ENCODE measurements around the gene NPTN. TPM values are rescaled to one million over a fixed set of nuclear protein-coding genes. Genes with fewer than 3 reads are reported as not detected.

The NPTN gene
- total and polyA plus RNA-seq, 2 donors from 2014 or later, result 100 to 130 TPM

GRCh38 chr15:73679964-73680363 lies 46.8 kb upstream of the NPTN start:
- no peaks in the 10 kb centered on the region for H3K36me3 ChIP-seq (ENCODE audit: control insufficient read depth in 2 of 3, insufficient read depth in 3 of 3, low read length in 3 of 3)

GRCh38 chr15:73679180-73679579 lies 46.0 kb upstream of the NPTN start:
- H3K27ac ChIP-seq (ENCODE audit: low read depth in 2 of 2, low read length in 2 of 2), result no peak overlapping the region
- no peak for TF ChIP-seq CTCF (IDR thresholded peaks at IDR 0.05; ENCODE audit: borderline replicate concordance, extremely low read depth, insufficient read depth)
- no peaks in the 10 kb centered on the region for H3K27me3 ChIP-seq (ENCODE audit: control insufficient read depth, insufficient read depth, low read length)
- H3K4me1 ChIP-seq (ENCODE audit: control insufficient read depth in 2 of 3, insufficient read depth in 2 of 3, low read depth in 1 of 3, low read length in 3 of 3), result peaks cover 0 to 2% (median 0%) of the 10 kb centered on the region in 3 donors
- no peaks in the 10 kb centered on the region for H3K9me3 ChIP-seq (ENCODE audit: control insufficient read depth in 2 of 3, insufficient read depth in 1 of 3, low read length in 3 of 3)
- no peaks in the 10 kb centered on the region for H3K36me3 ChIP-seq (ENCODE audit: control insufficient read depth in 2 of 3, insufficient read depth in 3 of 3, low read length in 3 of 3)
- DNase-seq, result no peak
- intact Hi-C loops (cut with DNase I), result no loop called here
- H3K9ac ChIP-seq (ENCODE audit: low read length in 3 of 3), result no peak overlapping the region
- no peak overlapping the region for H3K4me3 ChIP-seq (ENCODE audit: low read length in 3 of 3)
- FAIRE-seq, result no peak

More at GRCh38 chr15:73679964-73680363, 46.8 kb upstream of the NPTN start:
- Histone ChIP-seq H3K27me3 (ENCODE audit: control insufficient read depth, insufficient read depth, low read length) (no peaks in the 10 kb centered on the region), H3K9me3 (ENCODE audit: control insufficient read depth in 2 of 3, insufficient read depth in 1 of 3, low read length in 3 of 3) (no peaks in the 10 kb centered on the region), H3K4me3 (ENCODE audit: low read length in 3 of 3) (no peak overlapping the region), H3K27ac (ENCODE audit: low read depth in 2 of 2, low read length in 2 of 2) (no peak overlapping the region), H3K9ac (ENCODE audit: low read length in 3 of 3) (no peak overlapping the region), H3K4me1 (ENCODE audit: control insufficient read depth in 2 of 3, insufficient read depth in 2 of 3, low read depth in 1 of 3, low read length in 3 of 3) (peaks cover 0 to 5% (median 0%) of the 10 kb centered on the region in 3 donors)
- intact Hi-C loops (cut with DNase I), result no loop called here
- no peak for FAIRE-seq
- DNase-seq, result no peak
- TF ChIP-seq CTCF (IDR thresholded peaks at IDR 0.05; ENCODE audit: borderline replicate concordance, extremely low read depth, insufficient read depth), result no peak

- Histone ChIP-seq H3K4me3 (ENCODE audit: low read length in 3 of 3) (no peak overlapping the region), H3K27me3 (ENCODE audit: control insufficient read depth, insufficient read depth, low read length) (no peaks in the 10 kb centered on the region), H3K36me3 (ENCODE audit: control insufficient read depth in 2 of 3, insufficient read depth in 3 of 3, low read length in 3 of 3) (no peaks in the 10 kb centered on the region), H3K9me3 (ENCODE audit: control insufficient read depth in 2 of 3, insufficient read depth in 1 of 3, low read length in 3 of 3) (no peaks in the 10 kb centered on the region), H3K4me1 (ENCODE audit: control insufficient read depth in 2 of 3, insufficient read depth in 2 of 3, low read depth in 1 of 3, low read length in 3 of 3) (no peaks in the 10 kb centered on the region), H3K27ac (ENCODE audit: low read depth in 2 of 2, low read length in 2 of 2) (no peak overlapping the region), H3K9ac (ENCODE audit: low read length in 3 of 3) (no peak overlapping the region)
- DNase-seq, result no peak
- intact Hi-C loops (cut with DNase I), result no loop called here
- no peak for TF ChIP-seq CTCF (IDR thresholded peaks at IDR 0.05; ENCODE audit: borderline replicate concordance, extremely low read depth, insufficient read depth)
- FAIRE-seq, result no peak
Observed at GRCh38 chr15:73678498-73678897, 45.3 kb upstream of the NPTN start.

GRCh38 chr15:73677733-73678132 lies 44.5 kb upstream of the NPTN start:
- Histone ChIP-seq H3K9ac (ENCODE audit: low read length in 3 of 3) (no peak overlapping the region), H3K4me3 (ENCODE audit: low read length in 3 of 3) (no peak overlapping the region), H3K36me3 (ENCODE audit: control insufficient read depth in 2 of 3, insufficient read depth in 3 of 3, low read length in 3 of 3) (no peaks in the 10 kb centered on the region), H3K9me3 (ENCODE audit: control insufficient read depth in 2 of 3, insufficient read depth in 1 of 3, low read length in 3 of 3) (no peaks in the 10 kb centered on the region), H3K4me1 (ENCODE audit: control insufficient read depth in 2 of 3, insufficient read depth in 2 of 3, low read depth in 1 of 3, low read length in 3 of 3) (no peaks in the 10 kb centered on the region), H3K27me3 (ENCODE audit: control insufficient read depth, insufficient read depth, low read length) (no peaks in the 10 kb centered on the region), H3K27ac (ENCODE audit: low read depth in 2 of 2, low read length in 2 of 2) (no peak overlapping the region)
- no peak for FAIRE-seq
- no peak for DNase-seq
- TF ChIP-seq CTCF (IDR thresholded peaks at IDR 0.05; ENCODE audit: borderline replicate concordance, extremely low read depth, insufficient read depth), result no peak
- intact Hi-C loops (cut with DNase I), result no loop called here
